C4-2B (cell line): Measurements from ENCODE around the gene PDE5A.

Source experiments
- H3K27ac ChIP-seq: fragments of 450-650 bp; 2 replicates; pipeline ENCODE4 v1.5.1; 2017
- ZFX ChIP-seq: fragments of 450-650 bp; IDR thresholded peaks from 2 replicates; pipeline ENCODE4 v1.6.1; 2017
- TF ChIP-seq, protein P1 (sequence below): fragments of 450-650 bp; conservative IDR thresholded peaks from 2 replicates; pipeline ENCODE4 v1.5.1; 2017; ENCODE audit warnings: mild to moderate bottlenecking

PDE5A gene

DNA sequence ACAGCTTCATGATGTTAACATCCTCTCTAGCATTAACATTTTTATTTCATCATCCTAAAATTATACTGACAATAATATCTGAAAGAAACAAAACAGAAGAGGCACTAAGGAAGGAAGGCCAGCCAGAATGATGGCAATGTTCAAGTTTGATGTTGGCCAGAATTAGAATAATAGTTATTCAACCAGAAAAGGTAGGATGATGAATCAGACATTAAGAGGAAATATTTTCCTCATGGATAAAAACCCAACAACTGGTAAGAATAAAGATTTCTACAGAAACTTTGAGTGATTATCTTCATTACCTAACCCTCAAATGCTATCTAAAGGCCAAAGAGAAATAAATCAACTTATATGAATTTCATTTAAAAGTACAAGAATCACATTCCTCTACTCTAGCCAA lies 105.2 kb downstream of the PDE5A start:
- no peak for TF ChIP-seq ZFX

DNA sequence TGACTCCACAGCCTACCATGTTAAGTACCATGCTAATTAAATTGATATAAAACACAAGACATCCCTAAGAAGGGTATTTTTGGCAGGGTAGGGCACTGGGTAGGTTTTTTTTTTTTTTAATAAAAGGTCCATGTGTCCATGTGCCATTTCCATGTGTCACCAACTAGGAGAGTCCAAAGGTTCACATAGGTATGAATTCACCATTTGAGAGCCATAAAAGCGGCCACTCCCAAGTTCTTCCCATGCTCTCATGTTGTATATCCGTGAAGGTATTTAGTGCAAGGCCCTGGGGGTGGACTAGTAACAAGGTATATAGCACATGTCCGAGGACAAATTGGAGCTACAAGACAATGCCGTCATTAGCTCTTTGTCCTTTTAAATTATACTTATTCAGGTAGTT lies 107.3 kb downstream of the PDE5A start:
- no peak for TF ChIP-seq ZFX
- TF ChIP-seq, protein P1, sequence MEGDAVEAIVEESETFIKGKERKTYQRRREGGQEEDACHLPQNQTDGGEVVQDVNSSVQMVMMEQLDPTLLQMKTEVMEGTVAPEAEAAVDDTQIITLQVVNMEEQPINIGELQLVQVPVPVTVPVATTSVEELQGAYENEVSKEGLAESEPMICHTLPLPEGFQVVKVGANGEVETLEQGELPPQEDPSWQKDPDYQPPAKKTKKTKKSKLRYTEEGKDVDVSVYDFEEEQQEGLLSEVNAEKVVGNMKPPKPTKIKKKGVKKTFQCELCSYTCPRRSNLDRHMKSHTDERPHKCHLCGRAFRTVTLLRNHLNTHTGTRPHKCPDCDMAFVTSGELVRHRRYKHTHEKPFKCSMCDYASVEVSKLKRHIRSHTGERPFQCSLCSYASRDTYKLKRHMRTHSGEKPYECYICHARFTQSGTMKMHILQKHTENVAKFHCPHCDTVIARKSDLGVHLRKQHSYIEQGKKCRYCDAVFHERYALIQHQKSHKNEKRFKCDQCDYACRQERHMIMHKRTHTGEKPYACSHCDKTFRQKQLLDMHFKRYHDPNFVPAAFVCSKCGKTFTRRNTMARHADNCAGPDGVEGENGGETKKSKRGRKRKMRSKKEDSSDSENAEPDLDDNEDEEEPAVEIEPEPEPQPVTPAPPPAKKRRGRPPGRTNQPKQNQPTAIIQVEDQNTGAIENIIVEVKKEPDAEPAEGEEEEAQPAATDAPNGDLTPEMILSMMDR, result no peak
- no peak overlapping the region for H3K27ac ChIP-seq

More for the DNA sequence above, 105.2 kb downstream of the PDE5A start:
- no peak overlapping the region for H3K27ac ChIP-seq

DNA sequence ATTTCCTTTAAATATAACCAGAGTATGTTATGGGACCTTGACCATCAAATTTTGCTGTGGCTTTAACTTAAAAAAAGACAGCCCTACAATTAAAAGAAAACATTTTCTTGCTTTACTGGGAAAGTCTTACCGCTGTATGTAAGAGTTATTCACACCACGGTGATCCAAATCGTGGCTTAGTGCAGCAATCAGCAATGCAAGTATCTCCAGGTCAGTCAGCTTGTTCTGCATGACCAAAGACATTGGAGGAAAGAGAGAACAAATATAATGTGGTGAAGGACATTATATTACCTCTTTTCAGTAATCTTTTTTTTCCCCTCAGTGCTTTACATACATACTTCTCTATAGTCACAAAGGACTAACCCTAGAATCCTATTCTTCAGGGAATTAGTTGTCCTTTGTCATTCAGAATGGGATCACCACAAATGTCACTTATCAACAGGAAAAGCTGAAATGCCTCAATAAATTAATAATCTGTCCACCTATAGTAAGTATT lies 109.6 kb downstream of the PDE5A start:
- H3K27ac ChIP-seq, result no peak overlapping the region
- TF ChIP-seq, protein P1, result no peak
- TF ChIP-seq ZFX, result no peak

DNA sequence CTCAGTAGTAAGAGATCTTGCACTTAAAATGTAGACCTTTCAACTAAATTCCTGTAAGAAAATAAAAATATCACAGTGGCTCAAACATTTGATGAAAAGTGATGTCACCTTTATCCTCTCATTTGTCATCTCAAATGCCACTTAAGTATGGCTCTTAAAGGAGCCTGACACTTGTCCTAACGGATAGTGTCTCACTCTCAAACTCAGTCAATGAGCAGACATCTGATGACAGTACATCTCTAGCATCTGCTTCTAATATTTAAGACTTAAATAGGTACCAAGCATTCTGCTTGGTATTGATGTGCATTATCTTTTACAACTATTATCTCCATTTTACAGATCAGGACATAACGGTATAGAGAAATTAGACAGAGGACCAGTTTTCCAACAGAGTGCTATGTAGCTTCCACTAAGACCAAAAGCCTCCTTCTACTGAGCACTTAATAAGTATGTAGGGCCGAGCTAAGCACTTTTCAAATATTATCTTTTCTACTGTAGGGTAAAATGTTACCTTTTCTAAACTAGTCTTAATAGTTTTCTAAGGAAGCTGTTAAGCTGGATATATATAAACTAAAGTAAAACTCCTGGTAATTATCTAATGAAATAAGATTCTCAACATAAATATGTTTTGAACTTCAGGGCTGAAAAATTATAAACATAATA lies 110.2 kb downstream of the PDE5A start:
- no peak overlapping the region for H3K27ac ChIP-seq
- no peak for TF ChIP-seq ZFX
- TF ChIP-seq, protein P1, result no peak

DNA sequence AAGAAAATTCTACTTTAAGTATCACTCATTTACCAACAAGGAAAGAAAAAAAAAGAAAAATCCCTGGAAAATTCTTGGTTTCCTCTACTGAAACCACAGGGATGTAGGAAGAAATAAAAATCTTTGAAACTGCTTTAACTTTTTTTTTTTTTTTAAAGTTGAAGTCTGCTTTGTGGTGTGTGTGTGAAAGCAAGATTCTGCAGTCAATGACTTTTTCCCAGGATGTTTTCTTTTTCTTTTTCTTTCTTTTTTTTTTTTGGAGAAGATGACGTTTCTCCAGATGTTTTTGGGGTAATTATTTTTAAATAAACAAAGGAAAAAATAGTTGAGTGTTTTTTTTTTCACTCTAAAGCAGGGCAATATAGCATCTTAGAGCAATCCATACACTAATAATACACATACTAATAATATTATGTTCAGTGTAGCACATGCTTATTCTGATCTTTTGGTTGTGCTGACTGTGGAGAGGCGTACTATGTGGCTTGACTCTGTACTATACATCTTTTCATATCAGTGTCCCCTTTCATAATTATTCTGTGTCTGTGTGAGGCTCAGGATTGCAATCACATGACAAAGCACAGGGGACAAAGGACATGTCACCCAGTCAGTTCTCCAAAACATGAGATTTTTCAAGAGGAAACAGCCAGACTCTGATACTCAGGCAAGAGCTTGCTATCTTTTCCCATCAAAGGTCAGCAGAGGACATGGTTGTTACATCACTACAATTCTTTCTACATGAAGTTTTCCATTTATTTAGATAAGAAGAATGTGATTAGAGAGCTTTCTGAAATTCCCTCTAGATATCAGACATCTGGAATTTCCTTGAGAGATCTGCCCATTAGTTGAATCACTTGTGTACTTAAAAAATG lies 111.0 kb downstream of the PDE5A start:
- TF ChIP-seq, protein P1, result no peak
- no peak for TF ChIP-seq ZFX
- no peak overlapping the region for H3K27ac ChIP-seq

DNA sequence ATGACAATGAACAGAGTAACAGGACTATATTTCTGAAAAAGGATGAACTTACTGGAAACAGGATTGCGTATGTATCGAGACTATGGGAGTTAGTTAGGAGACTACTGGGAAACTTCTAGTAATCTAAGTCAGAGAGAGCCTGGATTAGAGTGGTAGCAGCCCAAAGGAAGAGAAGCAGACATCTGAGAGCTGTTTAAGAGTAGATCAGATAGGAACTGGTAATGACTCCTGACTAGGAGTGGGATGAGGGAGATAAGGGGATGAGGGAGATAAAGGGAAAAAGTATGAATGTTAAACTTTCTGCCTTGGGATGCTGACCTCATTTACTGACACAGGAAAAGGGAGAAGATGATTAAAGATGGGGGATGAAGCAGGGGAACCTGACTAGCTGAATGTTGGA lies 116.2 kb downstream of the PDE5A start:
- no peak overlapping the region for H3K27ac ChIP-seq
- TF ChIP-seq, protein P1, result no peak
- TF ChIP-seq ZFX, result no peak

DNA sequence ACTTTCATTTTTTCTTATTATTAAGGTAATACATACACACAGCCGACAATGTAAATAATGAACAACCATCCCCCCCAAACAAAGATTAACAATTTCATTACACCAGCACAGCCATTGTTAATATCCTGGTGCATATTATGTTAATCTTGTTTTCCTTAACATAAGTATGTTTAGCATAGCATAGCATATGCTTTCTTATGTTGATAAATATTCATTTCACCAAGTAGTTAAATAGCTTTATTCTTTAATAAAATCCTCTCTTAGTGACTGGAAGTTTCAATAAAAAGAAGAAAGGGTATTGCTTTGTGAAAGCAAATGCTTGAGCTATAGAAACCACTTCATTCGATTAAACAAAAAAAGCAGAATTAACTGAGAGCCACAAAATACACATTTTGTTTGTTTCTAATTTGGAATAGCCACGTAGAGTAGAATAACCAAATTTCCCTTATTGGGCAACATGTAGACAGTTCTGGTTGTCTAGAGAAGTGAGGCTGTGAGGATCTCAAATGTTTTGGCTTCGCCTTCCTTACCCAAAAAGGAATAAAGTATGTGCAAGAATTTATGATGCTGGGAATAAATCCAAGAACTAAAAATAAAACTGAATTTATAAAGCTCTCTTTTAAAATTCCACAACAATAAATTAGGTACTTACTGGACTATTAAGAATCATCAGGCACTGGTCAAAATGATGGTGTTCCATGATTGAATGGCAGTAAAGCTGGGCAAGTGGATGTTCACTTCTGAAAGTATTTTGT lies 118.0 kb downstream of the PDE5A start:
- TF ChIP-seq, protein P1, result no peak
- no peak overlapping the region for H3K27ac ChIP-seq
